Ishikawa (cell line): ENCODE measurements around the gene GLP2R.

Experiments used
- CEBPB ChIP-seq: IDR thresholded peaks from 2 replicates; pipeline ENCODE4 v1.6.1; 2012
- CREB1 ChIP-seq: IDR thresholded peaks from 2 replicates; pipeline ENCODE4 v1.6.1; 2012; ENCODE audit warnings: low read depth
- EGR1 ChIP-seq: IDR thresholded peaks from 2 replicates; pipeline ENCODE4 v1.6.1; 2012
- EP300 ChIP-seq: IDR thresholded peaks from 2 replicates; pipeline ENCODE4 v1.6.1; 2012; ENCODE audit warnings: borderline replicate concordance
- FOXM1 ChIP-seq: IDR thresholded peaks from 2 replicates; pipeline ENCODE4 v1.6.1; 2012; ENCODE audit warnings: low read depth, borderline replicate concordance
- MAX ChIP-seq: IDR thresholded peaks from 2 replicates; pipeline ENCODE4 v1.6.1; 2012
- NFIC ChIP-seq: IDR thresholded peaks from 2 replicates; pipeline ENCODE4 v1.6.1; 2012
- RAD21 ChIP-seq: IDR thresholded peaks from 2 replicates; pipeline ENCODE4 v1.6.1; 2012; ENCODE audit warnings: low read depth
- TAF1 ChIP-seq: IDR thresholded peaks from 2 replicates; pipeline ENCODE4 v1.6.1; 2012; ENCODE audit warnings: low read depth, mild to moderate bottlenecking
- TCF12 ChIP-seq: IDR thresholded peaks from 2 replicates; pipeline ENCODE4 v1.6.1; 2012; ENCODE audit warnings: low read depth
- TEAD4 ChIP-seq: IDR thresholded peaks from 2 replicates; pipeline ENCODE4 v1.6.1; 2012
- YY1 ChIP-seq: IDR thresholded peaks from 2 replicates; pipeline ENCODE4 v1.6.1; 2012; ENCODE audit warnings: low read depth
- ZBTB7A ChIP-seq: IDR thresholded peaks from 2 replicates; pipeline ENCODE4 v1.6.1; 2012; ENCODE audit warnings: low read depth
- TF ChIP-seq, protein P1 (sequence below): IDR thresholded peaks from 2 replicates; pipeline ENCODE4 v1.6.1; 2012
- TF ChIP-seq, protein P2 (sequence below): IDR thresholded peaks from 2 replicates; pipeline ENCODE4 v1.6.1; 2012; ENCODE audit warnings: low read depth, mild to moderate bottlenecking

Gene GLP2R, protein sequence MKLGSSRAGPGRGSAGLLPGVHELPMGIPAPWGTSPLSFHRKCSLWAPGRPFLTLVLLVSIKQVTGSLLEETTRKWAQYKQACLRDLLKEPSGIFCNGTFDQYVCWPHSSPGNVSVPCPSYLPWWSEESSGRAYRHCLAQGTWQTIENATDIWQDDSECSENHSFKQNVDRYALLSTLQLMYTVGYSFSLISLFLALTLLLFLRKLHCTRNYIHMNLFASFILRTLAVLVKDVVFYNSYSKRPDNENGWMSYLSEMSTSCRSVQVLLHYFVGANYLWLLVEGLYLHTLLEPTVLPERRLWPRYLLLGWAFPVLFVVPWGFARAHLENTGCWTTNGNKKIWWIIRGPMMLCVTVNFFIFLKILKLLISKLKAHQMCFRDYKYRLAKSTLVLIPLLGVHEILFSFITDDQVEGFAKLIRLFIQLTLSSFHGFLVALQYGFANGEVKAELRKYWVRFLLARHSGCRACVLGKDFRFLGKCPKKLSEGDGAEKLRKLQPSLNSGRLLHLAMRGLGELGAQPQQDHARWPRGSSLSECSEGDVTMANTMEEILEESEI

DNA sequence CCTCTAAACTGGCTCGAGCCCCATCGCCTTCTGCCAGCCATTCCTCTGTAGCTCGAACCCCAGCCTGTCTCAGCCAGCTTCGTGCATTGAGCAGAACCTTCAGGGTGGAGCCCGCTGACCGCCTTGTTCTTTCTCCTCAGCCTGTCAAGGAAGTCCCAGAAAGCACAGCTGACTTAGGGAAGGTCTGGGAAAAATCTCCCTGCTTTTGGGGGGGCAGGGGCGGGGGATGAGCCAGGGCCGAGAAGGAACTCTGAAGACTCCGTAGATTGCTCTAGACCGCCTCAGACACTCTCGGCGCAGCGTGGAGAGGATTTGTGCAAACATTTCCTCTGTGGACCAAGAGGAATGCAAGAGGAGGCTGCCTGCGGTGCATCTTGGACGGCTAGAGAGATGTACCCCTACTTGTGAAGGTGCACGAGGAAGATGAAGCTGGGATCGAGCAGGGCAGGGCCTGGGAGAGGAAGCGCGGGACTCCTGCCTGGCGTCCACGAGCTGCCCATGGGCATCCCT lies at the start of gene GLP2R:
GLP2R (plus strand) TSS at position 284 of the 510 bp plus-strand sequence; CDS start at position 424, 140 bp downstream.
- TF ChIP-seq ZBTB7A, result no peak
- no peak for TF ChIP-seq FOXM1
- TF ChIP-seq TCF12, result no peak
- TF ChIP-seq EP300, result no peak
- TF ChIP-seq CEBPB, result no peak
- no peak for TF ChIP-seq RAD21
- TF ChIP-seq MAX, result no peak
- TF ChIP-seq, protein P1, sequence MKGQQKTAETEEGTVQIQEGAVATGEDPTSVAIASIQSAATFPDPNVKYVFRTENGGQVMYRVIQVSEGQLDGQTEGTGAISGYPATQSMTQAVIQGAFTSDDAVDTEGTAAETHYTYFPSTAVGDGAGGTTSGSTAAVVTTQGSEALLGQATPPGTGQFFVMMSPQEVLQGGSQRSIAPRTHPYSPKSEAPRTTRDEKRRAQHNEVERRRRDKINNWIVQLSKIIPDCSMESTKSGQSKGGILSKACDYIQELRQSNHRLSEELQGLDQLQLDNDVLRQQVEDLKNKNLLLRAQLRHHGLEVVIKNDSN, result no peak
- no peak for TF ChIP-seq EGR1
- TF ChIP-seq YY1, result no peak
- no peak for TF ChIP-seq TEAD4
- no peak for TF ChIP-seq TAF1
- TF ChIP-seq, protein P2, sequence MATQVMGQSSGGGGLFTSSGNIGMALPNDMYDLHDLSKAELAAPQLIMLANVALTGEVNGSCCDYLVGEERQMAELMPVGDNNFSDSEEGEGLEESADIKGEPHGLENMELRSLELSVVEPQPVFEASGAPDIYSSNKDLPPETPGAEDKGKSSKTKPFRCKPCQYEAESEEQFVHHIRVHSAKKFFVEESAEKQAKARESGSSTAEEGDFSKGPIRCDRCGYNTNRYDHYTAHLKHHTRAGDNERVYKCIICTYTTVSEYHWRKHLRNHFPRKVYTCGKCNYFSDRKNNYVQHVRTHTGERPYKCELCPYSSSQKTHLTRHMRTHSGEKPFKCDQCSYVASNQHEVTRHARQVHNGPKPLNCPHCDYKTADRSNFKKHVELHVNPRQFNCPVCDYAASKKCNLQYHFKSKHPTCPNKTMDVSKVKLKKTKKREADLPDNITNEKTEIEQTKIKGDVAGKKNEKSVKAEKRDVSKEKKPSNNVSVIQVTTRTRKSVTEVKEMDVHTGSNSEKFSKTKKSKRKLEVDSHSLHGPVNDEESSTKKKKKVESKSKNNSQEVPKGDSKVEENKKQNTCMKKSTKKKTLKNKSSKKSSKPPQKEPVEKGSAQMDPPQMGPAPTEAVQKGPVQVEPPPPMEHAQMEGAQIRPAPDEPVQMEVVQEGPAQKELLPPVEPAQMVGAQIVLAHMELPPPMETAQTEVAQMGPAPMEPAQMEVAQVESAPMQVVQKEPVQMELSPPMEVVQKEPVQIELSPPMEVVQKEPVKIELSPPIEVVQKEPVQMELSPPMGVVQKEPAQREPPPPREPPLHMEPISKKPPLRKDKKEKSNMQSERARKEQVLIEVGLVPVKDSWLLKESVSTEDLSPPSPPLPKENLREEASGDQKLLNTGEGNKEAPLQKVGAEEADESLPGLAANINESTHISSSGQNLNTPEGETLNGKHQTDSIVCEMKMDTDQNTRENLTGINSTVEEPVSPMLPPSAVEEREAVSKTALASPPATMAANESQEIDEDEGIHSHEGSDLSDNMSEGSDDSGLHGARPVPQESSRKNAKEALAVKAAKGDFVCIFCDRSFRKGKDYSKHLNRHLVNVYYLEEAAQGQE, result no peak

GRCh38 chr17:9776911-9777310 lies 48.8 kb upstream of the GLP2R start:
- TF ChIP-seq NFIC (no peak), FOXM1 (no peak), TEAD4 (no peak), MAX (no peak), CEBPB (no peak), ZBTB7A (no peak), TAF1 (no peak), TCF12 (no peak), EGR1 (no peak), YY1 (no peak), CREB1 (no peak), EP300 (no peak), RAD21 (no peak)
- TF ChIP-seq, protein P2, result no peak
- TF ChIP-seq, protein P1, result no peak

- TF ChIP-seq RAD21 (no peak), YY1 (no peak), TAF1 (no peak)
These were observed 45.2 kb upstream of the GLP2R start for GRCh38 chr17:9780552-9780951.

- no peak for TF ChIP-seq NFIC
- TF ChIP-seq CREB1, result no peak
- TF ChIP-seq FOXM1, result no peak
- no peak for TF ChIP-seq TCF12
- no peak for TF ChIP-seq CEBPB
- TF ChIP-seq TAF1, result no peak
- TF ChIP-seq TEAD4, result no peak
- no peak for TF ChIP-seq ZBTB7A
- TF ChIP-seq, protein P1, result no peak
- TF ChIP-seq EGR1, result no peak
- no peak for TF ChIP-seq MAX
- no peak for TF ChIP-seq YY1
- no peak for TF ChIP-seq RAD21
- TF ChIP-seq, protein P2, result no peak
- no peak for TF ChIP-seq EP300
These were observed 42.7 kb upstream of the GLP2R start for GRCh38 chr17:9783050-9783449.
